HepG2 (cell line): Measurements from ENCODE around the gene TMEM86B. TPM values are rescaled to one million over a fixed set of nuclear protein-coding genes. Genes with fewer than 3 reads are reported as not detected.
A peak's percentile ranks its signal among the peaks of the same experiment; 100 is the strongest.

ENCODE experiments used
- MIER2 ChIP-seq: IDR thresholded peaks from 2 replicates; pipeline ENCODE4 v1.6.1; 2016; ENCODE audit warnings: missing biosample characterization, missing genetic modification reagents
- MTA3 ChIP-seq: sonication (generic); formaldehyde crosslinking; IDR thresholded peaks from 2 replicates; pipeline ENCODE4 v1.4.0; 2020; ENCODE audit warnings: missing genetic modification reagents
- ZNF136 ChIP-seq: sonication (generic); formaldehyde crosslinking; IDR thresholded peaks from 2 replicates; pipeline ENCODE4 v1.8.1; 2022; ENCODE audit warnings: low read depth, mild to moderate bottlenecking, moderate library complexity, missing genetic modification reagents
- ZNF780A ChIP-seq: sonication (generic); formaldehyde crosslinking; IDR thresholded peaks from 2 replicates; pipeline ENCODE4 v1.8.0; 2022; ENCODE audit warnings: mild to moderate bottlenecking, missing genetic modification reagents, moderate library complexity
- polyA plus RNA-seq, 8 experiments: library from polyadenylated mRNA; depleted of rRNA in 3 of 8; stranded (reverse) in 7 of 8; unstranded in 1 of 8; fragments of >200 nt; fragmentation: Illumina TruSeq in 4 of 8; extraction: Trizol in 4 of 8; gene quantifications; 2 replicates each; pipeline versions ENCODE4 v1.2.1 to v1.2.3, GENCODE V29; 2011 to 2016; ENCODE audit warnings: low read depth in 4 of 8, missing spikeins in 1 of 8, mixed read lengths in 1 of 8; ENCODE audit not compliant: insufficient read depth in 1 of 8
- total RNA-seq, 5 experiments: library from RNA; depleted of rRNA; stranded (reverse); fragments of >200 nt; fragmentation: Illumina TruSeq; extraction: Trizol; gene quantifications; 2 replicates each; pipeline ENCODE4 v1.2.3, GENCODE V29; 2016; ENCODE audit warnings: low read depth in 1 of 5
- TF ChIP-seq, protein P1 (sequence below): sonication (generic); formaldehyde crosslinking; IDR thresholded peaks from 2 replicates; pipeline ENCODE4 v1.5.1; 2020; ENCODE audit warnings: missing genetic modification reagents, mild to moderate bottlenecking, borderline replicate concordance
- TF ChIP-seq, protein P2 (sequence below): sonication (generic); formaldehyde crosslinking; conservative IDR thresholded peaks from 2 replicates; pipeline ENCODE4 v1.8.0; 2022; ENCODE audit warnings: low read depth, missing genetic modification reagents
- TF ChIP-seq, protein P3 (sequence below): IDR thresholded peaks from 2 replicates; pipeline ENCODE4 v1.6.1; 2016
- TF ChIP-seq, protein P4 (sequence below), 2 experiments: sonication (generic) in 1 of 2; formaldehyde crosslinking in 1 of 2; IDR thresholded peaks; 2 replicates each; pipeline versions ENCODE4 v1.6.1 to v1.9.0; 2014 to 2022; ENCODE audit warnings: antibody characterized with exemption in 1 of 2, borderline replicate concordance in 1 of 2, inconsistent platforms in 1 of 2, low read depth in 1 of 2, missing genetic modification reagents in 1 of 2
- TF ChIP-seq, protein P5 (sequence below): sonication (generic); formaldehyde crosslinking; IDR thresholded peaks from 2 replicates; pipeline ENCODE4 v1.5.0; 2020; ENCODE audit warnings: missing genetic modification reagents
- TF ChIP-seq, protein P6 (sequence below): sonication (generic); formaldehyde crosslinking; IDR thresholded peaks from 2 replicates; pipeline ENCODE4 v1.5.0; 2020; ENCODE audit warnings: mild to moderate bottlenecking, missing genetic modification reagents
- TF ChIP-seq, protein P7 (sequence below): sonication (generic); formaldehyde crosslinking; IDR thresholded peaks from 2 replicates; pipeline ENCODE4 v1.4.0; 2020; ENCODE audit warnings: mild to moderate bottlenecking, missing genetic modification reagents

Gene TMEM86B
- total and polyA plus RNA-seq, 2 of the 13 experiments (the other 11 are each of a cell fraction or from before 2014, with no cell fraction given): 7.7 to 9.6 TPM

DNA sequence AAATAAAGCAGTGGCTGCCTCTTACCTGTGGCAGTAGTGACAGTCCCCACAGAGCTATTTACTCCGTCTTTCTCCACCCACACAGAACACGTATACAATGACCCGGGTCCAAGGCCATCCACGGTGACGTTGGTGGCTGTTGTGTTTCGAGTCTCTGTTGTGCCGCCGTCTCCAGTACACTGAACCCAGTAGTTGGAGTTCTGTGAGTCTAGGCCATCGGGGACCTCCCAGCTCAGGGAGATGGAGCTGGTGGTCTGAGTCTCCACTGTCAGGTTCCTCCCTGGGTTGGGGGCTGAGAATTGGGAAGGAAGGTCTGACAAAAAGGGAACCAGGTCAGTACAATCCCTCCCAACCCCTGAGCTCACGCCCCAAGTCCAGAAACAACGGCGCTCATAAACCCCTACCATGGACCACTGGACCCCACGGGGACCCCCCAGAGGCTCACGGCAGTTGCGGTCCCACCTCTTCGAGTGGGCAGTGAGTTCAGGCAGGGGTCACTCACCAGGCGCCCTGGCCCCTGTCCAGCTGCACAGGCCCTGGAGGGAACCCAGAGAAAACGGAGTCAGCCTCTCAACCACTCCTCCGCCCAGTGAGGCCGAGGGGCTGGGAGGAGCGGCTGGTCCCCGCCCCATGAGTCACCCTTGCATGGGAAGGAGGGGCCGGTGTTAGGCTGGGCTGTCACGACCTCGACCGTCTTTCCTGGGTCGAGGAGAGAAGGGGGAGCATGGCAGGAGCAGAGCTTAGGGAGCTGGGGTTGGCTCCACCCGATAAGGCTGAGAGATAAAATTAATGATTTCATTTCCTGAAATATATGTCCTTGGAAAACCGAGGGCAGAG lies 21.7 kb downstream of the TMEM86B start (continued):
- TF ChIP-seq, protein P1, sequence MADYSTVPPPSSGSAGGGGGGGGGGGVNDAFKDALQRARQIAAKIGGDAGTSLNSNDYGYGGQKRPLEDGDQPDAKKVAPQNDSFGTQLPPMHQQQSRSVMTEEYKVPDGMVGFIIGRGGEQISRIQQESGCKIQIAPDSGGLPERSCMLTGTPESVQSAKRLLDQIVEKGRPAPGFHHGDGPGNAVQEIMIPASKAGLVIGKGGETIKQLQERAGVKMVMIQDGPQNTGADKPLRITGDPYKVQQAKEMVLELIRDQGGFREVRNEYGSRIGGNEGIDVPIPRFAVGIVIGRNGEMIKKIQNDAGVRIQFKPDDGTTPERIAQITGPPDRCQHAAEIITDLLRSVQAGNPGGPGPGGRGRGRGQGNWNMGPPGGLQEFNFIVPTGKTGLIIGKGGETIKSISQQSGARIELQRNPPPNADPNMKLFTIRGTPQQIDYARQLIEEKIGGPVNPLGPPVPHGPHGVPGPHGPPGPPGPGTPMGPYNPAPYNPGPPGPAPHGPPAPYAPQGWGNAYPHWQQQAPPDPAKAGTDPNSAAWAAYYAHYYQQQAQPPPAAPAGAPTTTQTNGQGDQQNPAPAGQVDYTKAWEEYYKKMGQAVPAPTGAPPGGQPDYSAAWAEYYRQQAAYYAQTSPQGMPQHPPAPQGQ (CRISPR knock-in tag): no peak
- TF ChIP-seq ZNF780A (CRISPR knock-in tag): no peak
- TF ChIP-seq ZNF136 (CRISPR knock-in tag): no peak
- TF ChIP-seq, protein P2, sequence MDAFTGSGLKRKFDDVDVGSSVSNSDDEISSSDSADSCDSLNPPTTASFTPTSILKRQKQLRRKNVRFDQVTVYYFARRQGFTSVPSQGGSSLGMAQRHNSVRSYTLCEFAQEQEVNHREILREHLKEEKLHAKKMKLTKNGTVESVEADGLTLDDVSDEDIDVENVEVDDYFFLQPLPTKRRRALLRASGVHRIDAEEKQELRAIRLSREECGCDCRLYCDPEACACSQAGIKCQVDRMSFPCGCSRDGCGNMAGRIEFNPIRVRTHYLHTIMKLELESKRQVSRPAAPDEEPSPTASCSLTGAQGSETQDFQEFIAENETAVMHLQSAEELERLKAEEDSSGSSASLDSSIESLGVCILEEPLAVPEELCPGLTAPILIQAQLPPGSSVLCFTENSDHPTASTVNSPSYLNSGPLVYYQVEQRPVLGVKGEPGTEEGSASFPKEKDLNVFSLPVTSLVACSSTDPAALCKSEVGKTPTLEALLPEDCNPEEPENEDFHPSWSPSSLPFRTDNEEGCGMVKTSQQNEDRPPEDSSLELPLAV (CRISPR knock-in tag): no peak
- TF ChIP-seq, protein P3, sequence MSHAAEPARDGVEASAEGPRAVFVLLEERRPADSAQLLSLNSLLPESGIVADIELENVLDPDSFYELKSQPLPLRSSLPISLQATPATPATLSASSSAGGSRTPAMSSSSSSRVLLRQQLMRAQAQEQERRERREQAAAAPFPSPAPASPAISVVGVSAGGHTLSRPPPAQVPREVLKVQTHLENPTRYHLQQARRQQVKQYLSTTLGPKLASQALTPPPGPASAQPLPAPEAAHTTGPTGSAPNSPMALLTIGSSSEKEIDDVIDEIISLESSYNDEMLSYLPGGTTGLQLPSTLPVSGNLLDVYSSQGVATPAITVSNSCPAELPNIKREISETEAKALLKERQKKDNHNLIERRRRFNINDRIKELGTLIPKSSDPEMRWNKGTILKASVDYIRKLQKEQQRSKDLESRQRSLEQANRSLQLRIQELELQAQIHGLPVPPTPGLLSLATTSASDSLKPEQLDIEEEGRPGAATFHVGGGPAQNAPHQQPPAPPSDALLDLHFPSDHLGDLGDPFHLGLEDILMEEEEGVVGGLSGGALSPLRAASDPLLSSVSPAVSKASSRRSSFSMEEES (CRISPR knock-in tag): peak; percentile 72
- TF ChIP-seq, protein P4, sequence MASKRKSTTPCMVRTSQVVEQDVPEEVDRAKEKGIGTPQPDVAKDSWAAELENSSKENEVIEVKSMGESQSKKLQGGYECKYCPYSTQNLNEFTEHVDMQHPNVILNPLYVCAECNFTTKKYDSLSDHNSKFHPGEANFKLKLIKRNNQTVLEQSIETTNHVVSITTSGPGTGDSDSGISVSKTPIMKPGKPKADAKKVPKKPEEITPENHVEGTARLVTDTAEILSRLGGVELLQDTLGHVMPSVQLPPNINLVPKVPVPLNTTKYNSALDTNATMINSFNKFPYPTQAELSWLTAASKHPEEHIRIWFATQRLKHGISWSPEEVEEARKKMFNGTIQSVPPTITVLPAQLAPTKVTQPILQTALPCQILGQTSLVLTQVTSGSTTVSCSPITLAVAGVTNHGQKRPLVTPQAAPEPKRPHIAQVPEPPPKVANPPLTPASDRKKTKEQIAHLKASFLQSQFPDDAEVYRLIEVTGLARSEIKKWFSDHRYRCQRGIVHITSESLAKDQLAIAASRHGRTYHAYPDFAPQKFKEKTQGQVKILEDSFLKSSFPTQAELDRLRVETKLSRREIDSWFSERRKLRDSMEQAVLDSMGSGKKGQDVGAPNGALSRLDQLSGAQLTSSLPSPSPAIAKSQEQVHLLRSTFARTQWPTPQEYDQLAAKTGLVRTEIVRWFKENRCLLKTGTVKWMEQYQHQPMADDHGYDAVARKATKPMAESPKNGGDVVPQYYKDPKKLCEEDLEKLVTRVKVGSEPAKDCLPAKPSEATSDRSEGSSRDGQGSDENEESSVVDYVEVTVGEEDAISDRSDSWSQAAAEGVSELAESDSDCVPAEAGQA (IDR thresholded peaks at IDR 0.05; ENCODE audit: low read depth): peak; percentile 14; the same call in 1 of the 2 replicates
- TF ChIP-seq, protein P4 (CRISPR knock-in tag; IDR thresholded peaks at IDR 0.05; ENCODE audit: borderline replicate concordance): no peak
- TF ChIP-seq, protein P5, sequence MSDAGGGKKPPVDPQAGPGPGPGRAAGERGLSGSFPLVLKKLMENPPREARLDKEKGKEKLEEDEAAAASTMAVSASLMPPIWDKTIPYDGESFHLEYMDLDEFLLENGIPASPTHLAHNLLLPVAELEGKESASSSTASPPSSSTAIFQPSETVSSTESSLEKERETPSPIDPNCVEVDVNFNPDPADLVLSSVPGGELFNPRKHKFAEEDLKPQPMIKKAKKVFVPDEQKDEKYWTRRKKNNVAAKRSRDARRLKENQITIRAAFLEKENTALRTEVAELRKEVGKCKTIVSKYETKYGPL: peak; percentile 58; the same call in 1 of the 2 replicates
- no peak for TF ChIP-seq MTA3 (CRISPR knock-in tag)
- TF ChIP-seq, protein P6, sequence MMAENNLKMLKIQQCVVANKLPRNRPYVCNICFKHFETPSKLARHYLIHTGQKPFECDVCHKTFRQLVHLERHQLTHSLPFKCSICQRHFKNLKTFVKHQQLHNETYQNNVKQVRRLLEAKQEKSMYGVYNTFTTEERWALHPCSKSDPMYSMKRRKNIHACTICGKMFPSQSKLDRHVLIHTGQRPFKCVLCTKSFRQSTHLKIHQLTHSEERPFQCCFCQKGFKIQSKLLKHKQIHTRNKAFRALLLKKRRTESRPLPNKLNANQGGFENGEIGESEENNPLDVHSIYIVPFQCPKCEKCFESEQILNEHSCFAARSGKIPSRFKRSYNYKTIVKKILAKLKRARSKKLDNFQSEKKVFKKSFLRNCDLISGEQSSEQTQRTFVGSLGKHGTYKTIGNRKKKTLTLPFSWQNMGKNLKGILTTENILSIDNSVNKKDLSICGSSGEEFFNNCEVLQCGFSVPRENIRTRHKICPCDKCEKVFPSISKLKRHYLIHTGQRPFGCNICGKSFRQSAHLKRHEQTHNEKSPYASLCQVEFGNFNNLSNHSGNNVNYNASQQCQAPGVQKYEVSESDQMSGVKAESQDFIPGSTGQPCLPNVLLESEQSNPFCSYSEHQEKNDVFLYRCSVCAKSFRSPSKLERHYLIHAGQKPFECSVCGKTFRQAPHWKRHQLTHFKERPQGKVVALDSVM (CRISPR knock-in tag): peak; percentile 86
- TF ChIP-seq, protein P7, sequence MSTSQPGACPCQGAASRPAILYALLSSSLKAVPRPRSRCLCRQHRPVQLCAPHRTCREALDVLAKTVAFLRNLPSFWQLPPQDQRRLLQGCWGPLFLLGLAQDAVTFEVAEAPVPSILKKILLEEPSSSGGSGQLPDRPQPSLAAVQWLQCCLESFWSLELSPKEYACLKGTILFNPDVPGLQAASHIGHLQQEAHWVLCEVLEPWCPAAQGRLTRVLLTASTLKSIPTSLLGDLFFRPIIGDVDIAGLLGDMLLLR: peak; percentile 46; the same call in 1 of the 2 replicates
- TF ChIP-seq MIER2 (CRISPR knock-in tag): no peak; the same call in none of the 2 replicates
